SJCRH30 (cell line): ENCODE results near the gene ELL2. TPM values are rescaled to one million over a fixed set of nuclear protein-coding genes. Genes with fewer than 3 reads are reported as not detected.

Experiments used
- DNase-seq, 2 experiments: peaks; one replicate each; pipeline ENCODE4 v3.0.0-alpha.2; 2015 to 2020
- H3K27ac ChIP-seq: fragments of 250-450 bp; sonication (Bioruptor Pico); 2 replicates; pipeline ENCODE4 v1.5.1; 2020; ENCODE audit warnings: mild to moderate bottlenecking, moderate library complexity
- H3K27me3 ChIP-seq: fragments of 250-450 bp; sonication (Bioruptor Pico); 2 replicates; pipeline ENCODE4 v1.5.1; 2020; ENCODE audit warnings: mild to moderate bottlenecking, moderate library complexity
- H3K36me3 ChIP-seq: fragments of 250-450 bp; sonication (Bioruptor Pico); 2 replicates; pipeline ENCODE4 v1.5.1; 2020; ENCODE audit warnings: mild to moderate bottlenecking, moderate library complexity
- H3K4me1 ChIP-seq: fragments of 250-450 bp; sonication (Bioruptor Pico); 2 replicates; pipeline ENCODE4 v1.5.1; 2020; ENCODE audit warnings: mild to moderate bottlenecking, moderate library complexity
- H3K4me3 ChIP-seq: fragments of 250-450 bp; sonication (Bioruptor Pico); 2 replicates; pipeline ENCODE4 v1.5.1; 2020; ENCODE audit warnings: mild to moderate bottlenecking, moderate library complexity
- H3K9me3 ChIP-seq: fragments of 250-450 bp; sonication (Bioruptor Pico); replicated peaks from 2 replicates; pipeline ENCODE4 v1.5.1; 2020; ENCODE audit warnings: mild to moderate bottlenecking, moderate library complexity
- total RNA-seq: library from RNA; depleted of rRNA; stranded (reverse); fragments of >200 nt; shearing (Covaris generic); gene quantifications from 2 replicates; pipeline ENCODE4 v1.2.3, GENCODE V29; 2014

ELL2 gene
- total RNA-seq, 1 experiment from 2014 or later, result 3.6 TPM

DNA sequence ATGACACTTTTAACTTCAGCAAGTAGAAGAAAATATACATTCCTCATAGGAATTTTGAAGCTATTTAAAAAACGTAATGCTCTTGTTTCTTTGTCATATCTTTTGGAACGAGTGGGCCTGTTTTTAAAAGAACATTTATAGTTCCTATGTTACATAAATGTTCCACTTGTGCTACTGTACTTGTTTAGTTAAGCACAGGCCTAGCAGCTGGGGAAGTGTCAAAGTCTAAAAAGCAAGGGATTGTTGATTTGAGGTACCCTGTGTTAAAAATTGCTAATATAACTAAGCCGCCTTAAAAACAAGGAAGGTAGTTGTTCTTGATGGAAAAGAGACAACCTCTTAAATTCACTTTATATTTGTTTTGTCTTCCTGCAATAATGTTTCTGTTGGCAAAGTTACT lies 27.2 kb upstream of the ELL2 start:
- no peaks in the 10 kb centered on the region for H3K4me1 ChIP-seq
- H3K36me3 ChIP-seq, result no peaks in the 10 kb centered on the region
- no peaks in the 10 kb centered on the region for H3K9me3 ChIP-seq
- H3K4me3 ChIP-seq, result no peak overlapping the region
- DNase-seq, result no peak
- no peaks in the 10 kb centered on the region for H3K27me3 ChIP-seq
- H3K27ac ChIP-seq, result no peak overlapping the region

DNA sequence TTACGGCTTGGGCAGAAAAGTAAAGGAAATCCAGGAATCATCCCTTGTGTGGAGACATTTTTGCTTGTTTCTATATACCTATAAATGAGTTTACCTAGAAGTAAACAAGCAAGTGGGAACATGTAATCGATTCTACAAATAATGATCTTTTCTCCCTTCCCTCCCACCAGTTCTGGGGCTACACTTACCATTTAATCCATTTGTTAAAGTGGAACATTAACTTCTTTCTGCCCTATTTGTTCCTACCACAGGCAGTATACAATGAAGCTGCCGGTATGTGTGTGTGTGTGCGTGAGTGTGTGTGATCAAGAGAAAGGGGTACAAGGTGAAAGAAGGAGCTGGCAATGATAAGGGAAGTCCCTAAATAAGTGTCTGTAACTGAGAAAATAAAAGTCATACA lies 26.4 kb upstream of the ELL2 start:
- no peaks in the 10 kb centered on the region for H3K36me3 ChIP-seq
- H3K27ac ChIP-seq, result no peak overlapping the region
- H3K4me3 ChIP-seq, result no peak overlapping the region
- no peaks in the 10 kb centered on the region for H3K27me3 ChIP-seq
- no peaks in the 10 kb centered on the region for H3K4me1 ChIP-seq
- no peak for DNase-seq
- no peaks in the 10 kb centered on the region for H3K9me3 ChIP-seq

DNA sequence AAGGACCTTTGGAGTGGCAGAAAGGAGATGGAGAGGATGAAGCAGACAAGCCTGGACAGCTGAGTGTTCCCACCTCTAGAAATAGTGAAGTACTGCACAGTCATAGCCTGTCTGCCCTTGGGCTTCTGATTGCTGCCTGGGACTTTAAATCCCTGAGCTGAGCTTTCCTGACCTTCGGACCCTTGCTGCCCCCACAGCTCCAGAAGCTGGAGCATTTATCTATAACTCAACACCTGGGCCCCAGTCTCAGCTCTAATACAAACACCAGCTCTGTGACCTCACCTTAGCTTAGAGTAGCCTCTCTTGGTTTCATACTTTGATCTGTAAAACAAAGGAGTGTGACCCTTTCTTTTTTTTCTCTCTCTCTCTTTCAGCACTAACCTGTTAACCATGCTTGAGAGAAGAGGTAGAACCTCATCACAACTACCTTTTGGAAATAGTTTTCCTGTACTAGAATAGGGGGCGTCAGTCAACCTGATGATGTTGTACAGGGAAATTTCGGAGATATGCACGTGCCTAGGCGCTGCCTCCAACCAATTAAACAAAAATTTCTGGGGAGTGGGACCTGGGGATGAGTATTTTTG lies 25.4 kb upstream of the ELL2 start:
- no peak for DNase-seq
- no peaks in the 10 kb centered on the region for H3K4me1 ChIP-seq
- no peak overlapping the region for H3K4me3 ChIP-seq
- no peak overlapping the region for H3K27ac ChIP-seq
- no peaks in the 10 kb centered on the region for H3K36me3 ChIP-seq
- no peaks in the 10 kb centered on the region for H3K27me3 ChIP-seq
- H3K9me3 ChIP-seq, result no peaks in the 10 kb centered on the region

DNA sequence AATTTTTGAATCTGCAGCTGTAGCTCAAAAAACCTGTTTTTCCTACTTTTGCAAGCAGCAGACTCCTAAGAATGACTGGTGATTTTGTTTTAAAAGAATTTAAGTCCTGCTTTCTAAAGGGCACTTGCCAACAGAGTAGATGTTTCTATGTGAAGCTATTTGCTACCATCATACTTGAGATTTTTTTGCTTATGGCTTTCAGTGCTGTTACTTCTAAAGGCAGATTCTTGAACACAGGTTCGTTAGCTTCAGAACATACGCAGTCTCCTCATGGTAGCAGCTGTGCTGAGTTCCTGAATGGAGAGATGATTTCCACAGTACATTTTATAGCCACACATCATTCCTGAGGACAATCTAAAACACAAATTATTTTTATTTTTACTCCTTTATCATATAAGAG lies 24.4 kb upstream of the ELL2 start:
- H3K27ac ChIP-seq, result no peak overlapping the region
- H3K4me3 ChIP-seq, result no peak overlapping the region
- no peaks in the 10 kb centered on the region for H3K9me3 ChIP-seq
- H3K36me3 ChIP-seq, result no peaks in the 10 kb centered on the region
- H3K27me3 ChIP-seq, result no peaks in the 10 kb centered on the region
- H3K4me1 ChIP-seq, result no peaks in the 10 kb centered on the region
- DNase-seq, result no peak

DNA sequence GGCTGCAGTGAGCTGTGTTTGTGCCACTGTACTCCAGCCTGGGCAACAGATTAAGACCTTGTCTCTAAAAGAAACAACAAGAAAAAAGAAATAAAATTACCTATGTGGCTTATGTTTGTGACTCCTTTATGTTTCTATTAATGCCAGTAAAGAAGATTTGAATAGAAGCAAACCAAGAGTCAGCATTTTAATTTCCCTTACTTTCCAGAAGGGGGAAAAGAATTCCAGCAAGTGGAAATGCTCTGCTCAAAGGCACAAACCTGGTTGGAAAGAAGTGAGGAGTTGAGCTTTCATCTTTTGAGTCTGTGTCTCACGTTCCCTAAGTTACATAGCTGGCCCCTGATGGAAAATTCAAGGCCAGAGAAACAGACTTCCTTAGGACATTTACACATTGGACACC lies 23.6 kb upstream of the ELL2 start:
- no peaks in the 10 kb centered on the region for H3K36me3 ChIP-seq
- H3K9me3 ChIP-seq, result no peaks in the 10 kb centered on the region
- DNase-seq, result no peak
- no peaks in the 10 kb centered on the region for H3K27me3 ChIP-seq
- no peak overlapping the region for H3K27ac ChIP-seq
- H3K4me3 ChIP-seq, result no peak overlapping the region
- no peaks in the 10 kb centered on the region for H3K4me1 ChIP-seq

DNA sequence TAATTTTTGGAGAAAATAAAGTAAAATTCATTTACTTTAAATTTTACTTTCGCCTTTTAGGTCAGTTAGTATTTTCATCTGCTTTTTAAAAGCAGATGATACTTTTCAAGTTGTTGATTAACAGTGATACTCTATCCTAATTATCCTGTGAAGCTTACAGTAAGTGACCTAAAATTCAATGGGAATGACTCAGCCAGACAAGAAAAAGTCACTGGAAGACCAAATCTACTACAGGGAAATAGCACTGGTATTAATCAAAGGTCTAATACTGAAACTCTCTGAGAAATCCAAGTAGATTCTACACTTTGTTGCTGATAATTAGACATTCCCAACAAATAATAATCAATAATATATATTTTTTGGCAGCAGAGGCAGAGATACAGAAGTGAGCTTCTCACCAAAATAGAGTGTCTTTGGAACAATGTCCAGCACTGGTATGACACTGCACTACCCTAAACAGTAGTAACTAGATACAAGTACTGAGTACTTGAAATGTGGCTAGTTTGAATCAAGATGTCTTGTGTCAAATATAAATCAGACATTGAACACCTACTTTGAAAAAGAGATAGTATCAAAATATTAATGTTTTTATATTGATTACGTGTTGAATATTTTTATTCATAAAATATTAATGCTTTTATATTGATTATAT lies 22.8 kb upstream of the ELL2 start:
- Histone ChIP-seq H3K4me1 (no peaks in the 10 kb centered on the region), H3K4me3 (no peak overlapping the region), H3K27ac (no peak overlapping the region), H3K27me3 (no peaks in the 10 kb centered on the region), H3K9me3 (no peaks in the 10 kb centered on the region), H3K36me3 (no peaks in the 10 kb centered on the region)
- DNase-seq, result no peak

DNA sequence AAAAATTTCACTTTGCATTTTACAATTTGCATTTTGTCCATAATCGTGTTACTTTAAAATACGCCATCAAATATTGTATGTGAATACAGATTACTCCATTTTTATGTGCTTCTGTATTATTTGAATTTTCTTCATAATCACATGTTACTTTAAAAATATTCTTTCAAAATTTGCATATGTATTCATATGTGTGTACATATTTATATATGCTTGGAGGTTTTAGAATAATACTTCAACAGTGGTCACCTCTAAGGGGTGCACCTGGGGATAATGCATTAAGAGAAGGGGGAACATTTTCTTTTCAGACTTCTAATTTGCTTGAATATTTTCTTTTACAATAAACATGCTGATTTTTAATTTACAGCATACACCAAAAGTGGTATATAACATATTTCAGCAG lies 21.9 kb upstream of the ELL2 start:
- Histone ChIP-seq H3K4me3 (no peak overlapping the region), H3K27me3 (no peaks in the 10 kb centered on the region), H3K36me3 (no peaks in the 10 kb centered on the region), H3K9me3 (no peaks in the 10 kb centered on the region), H3K27ac (no peak overlapping the region), H3K4me1 (no peaks in the 10 kb centered on the region)
- no peak for DNase-seq

DNA sequence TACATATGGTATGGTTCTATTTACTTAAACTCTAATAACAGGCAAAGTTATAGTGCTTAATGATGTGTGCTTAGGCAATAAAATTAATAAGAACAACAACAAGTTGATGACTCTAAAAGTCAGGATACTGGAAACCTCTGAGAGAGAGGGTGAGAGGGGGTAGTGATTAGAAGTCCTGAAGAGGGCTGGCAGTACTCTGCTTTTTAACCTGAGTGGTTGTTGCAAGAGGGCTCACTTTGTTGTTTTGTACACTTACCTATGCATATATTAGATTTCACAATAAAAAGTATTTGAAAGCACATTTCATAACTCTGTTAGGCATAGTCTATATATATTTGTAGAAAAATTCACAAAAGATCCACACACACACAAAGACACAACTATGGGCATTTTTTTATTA lies 21.4 kb upstream of the ELL2 start:
- no peaks in the 10 kb centered on the region for H3K9me3 ChIP-seq
- no peak for DNase-seq
- H3K27me3 ChIP-seq, result no peaks in the 10 kb centered on the region
- H3K4me3 ChIP-seq, result no peak overlapping the region
- H3K27ac ChIP-seq, result no peak overlapping the region
- no peaks in the 10 kb centered on the region for H3K36me3 ChIP-seq
- H3K4me1 ChIP-seq, result no peaks in the 10 kb centered on the region

DNA sequence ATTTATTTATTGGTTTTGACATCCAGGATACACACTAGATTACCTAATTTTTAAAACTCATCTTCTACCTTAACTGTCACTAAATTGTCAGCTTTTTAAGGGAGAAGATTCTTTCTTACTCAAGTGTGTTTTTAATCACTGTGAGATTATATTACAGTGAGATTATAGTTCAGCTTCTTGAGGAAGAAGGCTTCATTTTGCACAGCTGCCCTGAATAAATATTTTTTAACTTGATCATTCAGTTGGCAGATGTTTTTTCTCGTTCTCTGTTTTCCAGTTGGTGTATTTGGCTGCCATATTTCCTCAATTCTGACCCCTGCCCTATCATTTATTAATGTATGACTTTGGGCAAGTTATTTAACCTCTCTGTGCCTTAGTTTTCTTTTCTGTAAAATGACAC lies 15.0 kb upstream of the ELL2 start:
- H3K36me3 ChIP-seq, result no peaks in the 10 kb centered on the region
- DNase-seq, result no peak

DNA sequence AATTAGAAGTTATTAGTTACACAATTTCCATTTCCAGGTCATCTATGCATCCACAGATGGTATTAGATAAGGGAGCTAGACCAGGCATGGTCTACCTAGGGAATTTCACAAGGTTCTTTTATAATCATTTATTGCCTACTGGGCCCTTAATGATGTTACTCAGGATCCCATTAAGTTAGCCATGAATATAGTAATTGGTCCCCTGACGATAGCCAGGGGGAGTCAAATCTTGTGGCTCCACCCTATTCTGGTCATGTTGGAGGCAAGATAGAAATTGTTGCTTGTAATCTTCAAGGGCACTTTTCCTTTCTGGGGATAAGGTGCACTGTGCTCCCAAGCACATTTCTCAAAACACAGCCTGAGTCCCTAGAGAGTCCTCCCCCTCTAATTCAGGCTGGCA lies 14.1 kb upstream of the ELL2 start:
- H3K4me1 ChIP-seq, result peaks cover 6% of the 10 kb centered on the region; the same call in 1 of the 2 replicates
- H3K36me3 ChIP-seq, result no peaks in the 10 kb centered on the region
- no peak for DNase-seq
- H3K27ac ChIP-seq, result no peak overlapping the region
- no peaks in the 10 kb centered on the region for H3K27me3 ChIP-seq
- H3K9me3 ChIP-seq, result no peaks in the 10 kb centered on the region
- H3K4me3 ChIP-seq, result no peak overlapping the region

More for the DNA sequence above, 15.0 kb upstream of the ELL2 start:
- no peaks in the 10 kb centered on the region for H3K9me3 ChIP-seq
- H3K27me3 ChIP-seq, result no peaks in the 10 kb centered on the region
- H3K4me3 ChIP-seq, result no peak overlapping the region
- H3K4me1 ChIP-seq, result peaks cover 6% of the 10 kb centered on the region; the same call in 1 of the 2 replicates
- no peak overlapping the region for H3K27ac ChIP-seq

DNA sequence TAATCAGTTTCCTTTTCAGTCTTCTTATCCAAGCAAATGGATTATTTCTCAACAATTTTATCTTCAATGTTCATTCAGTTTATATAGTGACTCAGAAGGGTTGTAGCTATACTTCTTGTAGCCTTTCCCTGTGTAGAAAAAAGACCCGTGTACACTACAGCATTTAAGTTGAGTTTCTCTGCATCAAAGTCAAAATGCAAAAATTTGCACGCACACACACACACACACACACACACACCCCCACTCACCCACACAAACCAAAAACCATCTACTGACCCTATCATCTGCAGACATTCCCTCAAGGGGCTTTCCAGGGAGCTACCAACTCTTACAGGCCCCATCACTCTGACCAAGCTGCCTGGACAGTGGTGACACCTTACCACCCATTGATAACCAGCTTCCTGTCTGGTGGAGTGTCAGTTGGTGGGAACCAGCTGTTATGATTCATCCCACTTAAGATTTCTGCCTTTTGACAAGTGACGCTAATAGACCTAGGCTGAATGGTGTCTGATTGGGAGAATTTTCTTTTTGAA lies 12.2 kb upstream of the ELL2 start:
- H3K27ac ChIP-seq, result no peak overlapping the region
- peak; percentile 40 to 63 for DNase-seq

DNA sequence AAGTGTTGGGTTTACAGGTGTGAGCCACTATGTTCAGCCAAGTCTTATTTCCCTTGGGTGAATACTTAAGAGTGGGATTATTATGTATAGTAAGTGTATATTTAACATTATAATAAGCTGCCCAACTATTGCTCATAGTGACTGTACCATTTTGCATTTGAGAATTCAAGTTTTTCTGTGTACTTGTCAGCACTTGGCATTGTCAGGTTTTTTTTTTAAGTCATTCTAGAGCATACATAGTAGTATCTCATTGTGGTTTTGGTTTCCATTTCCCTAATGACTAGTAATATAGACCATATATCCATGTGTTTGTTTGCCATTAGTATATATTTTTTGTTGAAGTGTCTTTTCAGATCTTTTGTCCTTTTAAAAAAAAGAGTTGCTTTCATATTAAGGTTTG lies 10.5 kb upstream of the ELL2 start:
- no peak overlapping the region for H3K4me3 ChIP-seq
- no peak for DNase-seq

More for the DNA sequence above, 12.2 kb upstream of the ELL2 start:
- Histone ChIP-seq H3K4me1 (peaks cover 6% of the 10 kb centered on the region; the same call in 1 of the 2 replicates), H3K36me3 (no peaks in the 10 kb centered on the region), H3K9me3 (no peaks in the 10 kb centered on the region), H3K27me3 (no peaks in the 10 kb centered on the region), H3K4me3 (no peak overlapping the region)

DNA sequence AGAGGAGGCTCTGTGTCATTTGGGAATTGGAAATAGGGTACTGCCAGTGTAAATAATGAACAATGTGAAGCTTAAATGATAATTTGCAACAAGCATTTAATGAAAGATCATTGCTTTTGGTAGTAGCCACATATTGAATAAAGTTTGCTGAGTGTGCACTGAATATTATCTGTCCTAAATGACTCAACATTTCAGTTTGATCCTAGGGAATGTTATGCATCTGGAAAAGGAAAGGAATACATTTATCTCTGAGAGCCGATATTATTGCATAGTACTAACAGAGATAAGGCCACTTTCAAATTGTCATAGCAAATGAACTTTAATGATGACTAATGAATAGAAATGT lies 8.7 kb upstream of the ELL2 start:
- H3K27ac ChIP-seq, result no peak overlapping the region
- no peaks in the 10 kb centered on the region for H3K36me3 ChIP-seq
- no peaks in the 10 kb centered on the region for H3K9me3 ChIP-seq
- no peaks in the 10 kb centered on the region for H3K27me3 ChIP-seq
- no peak overlapping the region for H3K4me3 ChIP-seq
- no peak for DNase-seq
- 0 out of 2 replicates have a peak, but pooled peaks cover 6% of the 10 kb centered on the region for H3K4me1 ChIP-seq

More for the DNA sequence above, 10.5 kb upstream of the ELL2 start:
- Histone ChIP-seq H3K9me3 (no peaks in the 10 kb centered on the region), H3K27ac (no peak overlapping the region), H3K27me3 (no peaks in the 10 kb centered on the region), H3K4me1 (peaks cover 6% of the 10 kb centered on the region; the same call in 1 of the 2 replicates), H3K36me3 (no peaks in the 10 kb centered on the region)

DNA sequence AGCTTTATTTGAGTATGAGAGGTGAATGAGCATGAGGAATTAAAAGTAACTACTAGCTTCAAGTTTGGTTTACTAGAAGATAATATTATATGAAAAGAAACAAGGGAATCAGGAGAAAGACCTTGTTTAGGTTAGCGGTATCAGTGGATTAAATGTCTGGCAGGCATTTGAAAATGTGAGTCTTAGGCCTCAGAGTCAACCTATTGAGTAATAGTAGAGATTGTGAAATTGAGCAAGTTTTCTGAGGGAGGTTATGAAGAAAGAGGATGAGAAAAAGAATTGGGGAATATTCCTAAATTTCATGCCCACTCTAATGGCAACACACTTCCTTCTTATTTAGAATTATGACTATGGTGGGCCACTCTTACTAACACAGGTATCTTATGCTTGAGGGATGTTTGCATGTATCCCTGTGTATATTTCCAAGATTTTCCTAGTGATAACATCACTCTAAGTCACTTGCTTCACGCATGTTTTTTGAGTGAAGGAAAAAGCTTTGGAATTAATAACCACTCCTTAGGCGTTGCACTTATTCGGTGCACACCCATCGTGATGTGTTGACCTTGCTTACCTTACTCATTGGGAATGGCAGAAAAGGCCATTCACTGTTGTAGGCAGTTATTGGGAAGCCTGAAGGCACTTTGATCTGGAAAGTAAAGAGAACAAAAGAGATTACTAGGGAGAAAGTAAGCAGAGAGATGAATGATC lies 8.2 kb upstream of the ELL2 start:
- 0 out of 2 replicates have a peak, but pooled peaks cover 6% of the 10 kb centered on the region for H3K4me1 ChIP-seq
- DNase-seq, result no peak
- no peaks in the 10 kb centered on the region for H3K9me3 ChIP-seq
- no peaks in the 10 kb centered on the region for H3K36me3 ChIP-seq
- H3K27me3 ChIP-seq, result no peaks in the 10 kb centered on the region
- H3K27ac ChIP-seq, result no peak overlapping the region
- H3K4me3 ChIP-seq, result no peak overlapping the region

DNA sequence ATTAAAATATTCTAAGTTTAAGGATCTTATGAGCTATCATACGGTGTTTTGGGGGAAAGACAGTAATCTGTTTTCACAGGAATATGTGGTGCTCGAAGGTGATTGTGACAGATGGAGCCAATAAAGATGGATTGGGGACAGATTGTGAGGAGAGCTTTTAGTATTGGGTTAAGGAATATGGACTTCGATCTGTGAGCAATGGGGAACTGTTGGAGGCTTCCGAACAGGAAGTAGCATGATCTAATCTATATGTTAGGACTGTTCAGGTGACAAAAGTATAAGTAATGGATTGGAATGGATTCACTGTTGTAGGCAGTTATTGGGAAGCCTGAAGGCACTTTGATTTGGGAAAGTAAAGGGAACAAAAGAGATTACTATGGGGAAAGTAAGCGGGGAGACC lies 7.4 kb upstream of the ELL2 start:
- H3K27me3 ChIP-seq, result no peaks in the 10 kb centered on the region
- 0 out of 2 replicates have a peak, but pooled peaks cover 3% of the 10 kb centered on the region for H3K4me1 ChIP-seq
- no peaks in the 10 kb centered on the region for H3K9me3 ChIP-seq
- H3K36me3 ChIP-seq, result no peaks in the 10 kb centered on the region
- no peak overlapping the region for H3K27ac ChIP-seq
- no peak overlapping the region for H3K4me3 ChIP-seq
- no peak for DNase-seq
